Fibroblast of lung (primary cell): Measurements from ENCODE around the gene SPEN.

Experiments
- EZH2 ChIP-seq: IDR thresholded peaks from 2 replicates; pipeline ENCODE4 v1.5.1; 2012; ENCODE audit warnings: low read length, control low read depth, mild to moderate bottlenecking; ENCODE audit errors: missing control alignments
- TF ChIP-seq, protein P1 (sequence below), 2 donors: IDR thresholded peaks in 1 of 2; conservative IDR thresholded peaks in 1 of 2; 1 replicate in 1 of 2; 2 replicates in 1 of 2; pipeline ENCODE4 v1.5.1; 2011 to 2012; ENCODE audit warnings: low read length in 2 of 2, control low read depth in 1 of 2, inconsistent platforms in 1 of 2, low read depth in 1 of 2, mild to moderate bottlenecking in 1 of 2

DNA sequence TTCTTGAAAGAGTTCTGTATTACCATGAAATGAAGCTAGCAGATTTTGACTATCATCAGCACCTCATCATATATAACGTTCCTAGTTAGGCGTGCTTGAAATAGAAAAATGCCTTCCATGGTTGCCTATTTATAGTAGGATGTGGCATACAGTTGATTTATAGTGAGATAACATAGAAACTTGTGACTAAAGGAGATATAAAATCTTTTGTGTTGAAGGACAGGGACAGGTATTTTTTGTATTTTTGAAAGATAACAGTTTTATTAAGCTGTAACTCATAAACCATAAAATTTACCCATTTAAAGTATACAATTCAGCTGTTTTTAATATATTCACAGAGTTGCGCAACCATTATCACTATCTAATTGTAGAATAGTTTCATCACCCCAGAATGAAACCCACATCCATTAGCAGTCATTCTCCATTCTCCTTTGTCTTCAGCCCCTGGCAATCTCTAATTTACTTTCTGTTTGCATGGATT lies 19.3 kb downstream of the SPEN start:
- TF ChIP-seq, protein P1, sequence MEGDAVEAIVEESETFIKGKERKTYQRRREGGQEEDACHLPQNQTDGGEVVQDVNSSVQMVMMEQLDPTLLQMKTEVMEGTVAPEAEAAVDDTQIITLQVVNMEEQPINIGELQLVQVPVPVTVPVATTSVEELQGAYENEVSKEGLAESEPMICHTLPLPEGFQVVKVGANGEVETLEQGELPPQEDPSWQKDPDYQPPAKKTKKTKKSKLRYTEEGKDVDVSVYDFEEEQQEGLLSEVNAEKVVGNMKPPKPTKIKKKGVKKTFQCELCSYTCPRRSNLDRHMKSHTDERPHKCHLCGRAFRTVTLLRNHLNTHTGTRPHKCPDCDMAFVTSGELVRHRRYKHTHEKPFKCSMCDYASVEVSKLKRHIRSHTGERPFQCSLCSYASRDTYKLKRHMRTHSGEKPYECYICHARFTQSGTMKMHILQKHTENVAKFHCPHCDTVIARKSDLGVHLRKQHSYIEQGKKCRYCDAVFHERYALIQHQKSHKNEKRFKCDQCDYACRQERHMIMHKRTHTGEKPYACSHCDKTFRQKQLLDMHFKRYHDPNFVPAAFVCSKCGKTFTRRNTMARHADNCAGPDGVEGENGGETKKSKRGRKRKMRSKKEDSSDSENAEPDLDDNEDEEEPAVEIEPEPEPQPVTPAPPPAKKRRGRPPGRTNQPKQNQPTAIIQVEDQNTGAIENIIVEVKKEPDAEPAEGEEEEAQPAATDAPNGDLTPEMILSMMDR (conservative IDR thresholded peaks at IDR 0.05 in 1 of 2, IDR thresholded peaks at IDR 0.05 in 1 of 2; ENCODE audit: low read depth in 1 of 2, low read length in 2 of 2): no peak
- no peak for TF ChIP-seq EZH2
